ENCODE results near the gene SENP1. TPM values are rescaled to one million over a fixed set of nuclear protein-coding genes. Genes with fewer than 3 reads are reported as not detected.
A peak's percentile ranks its signal among the peaks of the same experiment; 100 is the strongest.

SENP1 gene
- total RNA-seq, 4 donors from 2014 or later: 24.1 to 43.9 (median 32.4) TPM

DNA sequence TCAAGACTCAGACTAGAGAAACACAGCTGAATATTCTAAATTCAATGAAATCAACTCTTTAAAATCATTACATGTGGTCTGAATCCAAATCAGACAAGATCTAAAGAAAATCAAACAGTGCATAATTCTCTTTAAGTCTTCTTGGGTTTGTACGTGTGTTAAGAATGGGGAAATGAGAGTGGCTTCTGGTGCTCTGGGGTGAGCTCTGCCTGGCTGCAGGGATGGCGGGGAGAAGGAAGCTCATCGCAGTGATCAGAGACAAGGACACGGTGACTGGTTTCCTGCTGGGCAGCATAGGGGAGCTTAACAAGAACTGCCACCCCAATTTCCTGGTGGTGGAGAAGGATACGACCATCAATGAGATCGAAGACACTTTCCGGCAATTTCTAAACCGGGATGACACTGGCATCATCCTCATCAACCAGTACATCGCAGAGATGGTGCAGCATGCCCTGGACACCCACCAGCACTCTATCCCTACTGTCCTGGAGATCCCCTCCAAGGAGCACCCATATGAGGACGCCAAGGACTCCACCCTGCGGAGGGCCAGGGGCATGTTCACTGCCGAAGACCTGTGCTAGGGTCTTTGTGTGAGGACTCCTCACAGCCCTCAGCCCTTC is 20.9 kb downstream of the SENP1 start:
- no peaks in the 10 kb centered on the region for H3K27me3 ChIP-seq
- TF ChIP-seq CTCF (IDR thresholded peaks at IDR 0.05) (no peak), POLR2A (IDR thresholded peaks at IDR 0.05) (no peak)
- intact Hi-C loops (cut with DNase I; ENCODE audit: low total_unique reads): no loop called here
- H3K4me1 ChIP-seq: no peaks in the 10 kb centered on the region
- no peaks in the 10 kb centered on the region for H3K9me3 ChIP-seq
- H3K4me3 ChIP-seq: no peak overlapping the region
- DNase-seq: no peak
- H3K36me3 ChIP-seq: no peaks in the 10 kb centered on the region
- H3K27ac ChIP-seq: no peak overlapping the region

DNA sequence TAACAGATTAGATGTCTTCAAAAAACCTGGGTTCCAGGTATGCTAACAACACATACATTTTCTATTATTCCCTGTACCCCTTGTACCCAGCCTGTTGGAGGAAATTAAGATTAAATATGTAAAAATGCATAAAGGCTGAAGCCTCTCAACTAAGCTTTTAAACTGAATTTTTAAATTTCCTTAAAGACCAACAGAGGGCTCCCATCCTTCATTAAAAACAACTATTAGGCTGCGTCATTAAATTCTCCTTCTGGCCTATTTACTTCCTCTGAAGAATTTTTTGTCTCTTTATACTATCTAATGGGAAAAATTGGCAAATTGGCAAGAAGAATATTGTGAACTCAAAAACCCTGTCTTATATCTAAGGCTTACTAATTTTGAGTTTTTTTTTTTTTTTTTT is 21.8 kb downstream of the SENP1 start:
- no peak overlapping the region for H3K4me3 ChIP-seq
- no peak for TF ChIP-seq POLR2A (IDR thresholded peaks at IDR 0.05)
- peak; percentile 16 to 39 (median 38) for TF ChIP-seq CTCF (IDR thresholded peaks at IDR 0.05)
- no peaks in the 10 kb centered on the region for H3K9me3 ChIP-seq
- H3K27ac ChIP-seq: no peak overlapping the region
- intact Hi-C loops (cut with DNase I; ENCODE audit: low total_unique reads): no loop called here
- DNase-seq: no peak
- H3K36me3 ChIP-seq: no peaks in the 10 kb centered on the region
- no peaks in the 10 kb centered on the region for H3K4me1 ChIP-seq
- no peaks in the 10 kb centered on the region for H3K27me3 ChIP-seq

DNA sequence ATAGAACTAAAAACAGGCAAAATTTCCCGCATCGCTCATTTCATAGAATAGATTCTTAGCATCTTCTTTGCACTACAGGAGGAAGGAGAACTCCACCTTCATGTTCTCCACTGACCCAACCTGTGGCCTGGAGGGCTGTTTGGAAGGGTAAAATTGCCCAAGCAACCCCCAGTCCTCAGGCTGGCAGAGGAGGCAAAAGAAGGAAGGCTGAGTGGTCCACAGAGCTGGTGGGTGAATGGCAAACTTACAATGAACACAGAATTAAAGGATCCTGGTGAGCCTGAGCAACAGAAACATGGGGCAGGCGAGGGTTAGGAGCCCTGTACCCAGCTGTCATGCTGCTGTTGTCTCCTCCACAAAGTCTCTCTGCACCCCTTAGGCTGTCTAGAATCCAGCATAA is 25.1 kb downstream of the SENP1 start:
- Histone ChIP-seq H3K4me1 (no peaks in the 10 kb centered on the region), H3K9me3 (no peaks in the 10 kb centered on the region), H3K4me3 (no peak overlapping the region), H3K27ac (no peak overlapping the region), H3K36me3 (no peaks in the 10 kb centered on the region), H3K27me3 (no peaks in the 10 kb centered on the region)
- no peak for DNase-seq
- TF ChIP-seq POLR2A (IDR thresholded peaks at IDR 0.05): no peak
- TF ChIP-seq CTCF (IDR thresholded peaks at IDR 0.05): no peak
- intact Hi-C loops (cut with DNase I; ENCODE audit: low total_unique reads): no loop called here

- intact Hi-C loops (cut with DNase I; ENCODE audit: low total_unique reads): no loop called here
Observed at GRCh38 chr12:48080285-48080684, 25.6 kb downstream of the SENP1 start.

GRCh38 chr12:48078901-48079300 is 27.0 kb downstream of the SENP1 start:
- no peaks in the 10 kb centered on the region for H3K36me3 ChIP-seq
- intact Hi-C loops (cut with DNase I; ENCODE audit: low total_unique reads): no loop called here
- no peak overlapping the region for H3K4me3 ChIP-seq
- TF ChIP-seq POLR2A (IDR thresholded peaks at IDR 0.05): no peak
- TF ChIP-seq CTCF (IDR thresholded peaks at IDR 0.05): no peak
- H3K4me1 ChIP-seq: no peaks in the 10 kb centered on the region
- DNase-seq: no peak
- H3K27me3 ChIP-seq: no peaks in the 10 kb centered on the region
- H3K27ac ChIP-seq: no peak overlapping the region
- H3K9me3 ChIP-seq: no peaks in the 10 kb centered on the region

More at GRCh38 chr12:48080285-48080684, 25.6 kb downstream of the SENP1 start:
- Histone ChIP-seq H3K4me3 (no peak overlapping the region), H3K27ac (no peak overlapping the region), H3K4me1 (no peaks in the 10 kb centered on the region), H3K9me3 (no peaks in the 10 kb centered on the region), H3K27me3 (no peaks in the 10 kb centered on the region), H3K36me3 (no peaks in the 10 kb centered on the region)
- no peak for DNase-seq
- TF ChIP-seq CTCF (IDR thresholded peaks at IDR 0.05) (no peak), POLR2A (IDR thresholded peaks at IDR 0.05) (no peak)

Data from uterus (tissue), 4 donors.